HG03139 (cell line): Measurements from ENCODE around the gene CD79B.

Experiments
- ATAC-seq: cut with Tn5 transposase; IDR thresholded peaks from one replicate; pipeline ENCODE4 v1.9.1; 2021; ENCODE audit not compliant: unreplicated experiment

CD79B gene

DNA sequence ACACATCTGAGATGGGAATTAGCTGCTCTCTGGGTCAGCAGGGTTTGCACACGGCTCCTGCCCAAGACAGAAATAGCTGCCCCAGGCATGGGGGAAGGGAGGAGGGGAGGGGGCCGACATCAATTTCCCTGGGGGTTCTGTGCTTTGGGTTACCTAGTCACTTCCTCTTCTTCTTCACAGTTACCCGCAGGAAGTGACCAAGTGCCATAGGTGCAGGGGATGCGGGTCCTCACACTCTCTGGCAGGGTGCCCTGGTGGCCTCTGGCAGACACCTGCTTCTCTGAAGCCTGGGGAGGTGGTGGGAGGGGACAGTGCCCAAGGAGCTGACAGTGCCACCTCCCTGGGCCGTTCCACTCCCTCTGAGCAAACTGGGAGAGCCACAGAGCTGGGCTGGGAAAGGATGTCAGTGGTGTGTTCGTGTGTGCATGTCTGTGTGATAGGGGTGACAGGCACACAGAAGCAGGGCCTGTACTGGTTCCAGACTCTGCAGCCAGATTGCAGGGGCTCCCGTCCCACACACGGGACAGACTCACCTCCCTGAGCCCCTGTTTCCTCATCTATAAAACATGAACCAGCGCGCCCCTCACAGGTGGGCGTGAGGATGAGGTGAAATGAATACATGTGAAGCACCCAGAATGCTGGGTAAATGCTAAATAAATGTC is 22.4 kb upstream of the CD79B start:
- peak; percentile 63 for ATAC-seq

DNA sequence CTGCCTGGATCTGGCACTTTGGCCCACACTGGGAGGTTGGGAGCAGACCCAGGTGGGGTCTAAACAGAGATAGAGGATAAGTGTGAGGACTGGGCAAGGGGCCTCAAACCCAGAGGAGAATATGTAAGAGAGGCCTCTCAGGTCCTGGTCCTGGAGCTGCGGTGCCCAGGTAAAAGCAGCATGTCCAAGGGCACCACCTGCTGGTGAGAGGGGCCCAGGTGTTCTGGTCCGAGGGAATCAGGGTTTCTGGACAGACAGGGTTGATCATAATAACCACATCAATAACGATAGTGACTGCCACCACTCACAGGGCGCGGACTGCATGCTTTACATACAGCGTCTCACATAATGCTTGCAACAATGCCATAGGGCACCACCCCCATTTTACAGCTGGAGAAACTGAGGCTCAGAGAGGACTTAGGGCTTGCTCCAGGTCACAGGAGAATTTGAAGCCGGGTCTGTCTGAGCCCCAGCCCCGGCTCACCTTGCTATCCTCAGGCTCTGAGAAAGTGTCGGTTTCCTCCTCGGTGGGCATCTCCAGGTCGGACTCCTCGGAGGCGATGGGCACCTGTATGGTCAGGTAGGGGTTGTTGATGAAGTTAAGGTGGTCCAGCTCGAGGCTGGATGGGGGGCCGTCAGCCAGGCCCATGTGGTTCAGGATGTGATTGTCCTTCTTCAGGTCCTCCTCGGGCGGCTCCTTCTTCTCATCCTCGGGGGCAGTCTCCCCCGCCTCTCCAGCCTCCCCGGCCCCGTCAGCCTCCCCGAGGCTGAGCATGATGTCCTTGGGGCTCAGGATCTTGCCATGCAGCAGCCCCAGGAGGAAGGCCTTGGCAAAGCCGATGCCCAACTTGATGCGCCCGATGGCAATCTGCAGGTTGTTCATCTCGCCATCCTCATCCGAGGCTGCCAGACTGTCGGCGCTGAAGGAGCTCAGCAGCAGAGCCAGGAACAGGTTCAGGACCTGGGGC is 19.1 kb upstream of the CD79B start:
- no peak for ATAC-seq

DNA sequence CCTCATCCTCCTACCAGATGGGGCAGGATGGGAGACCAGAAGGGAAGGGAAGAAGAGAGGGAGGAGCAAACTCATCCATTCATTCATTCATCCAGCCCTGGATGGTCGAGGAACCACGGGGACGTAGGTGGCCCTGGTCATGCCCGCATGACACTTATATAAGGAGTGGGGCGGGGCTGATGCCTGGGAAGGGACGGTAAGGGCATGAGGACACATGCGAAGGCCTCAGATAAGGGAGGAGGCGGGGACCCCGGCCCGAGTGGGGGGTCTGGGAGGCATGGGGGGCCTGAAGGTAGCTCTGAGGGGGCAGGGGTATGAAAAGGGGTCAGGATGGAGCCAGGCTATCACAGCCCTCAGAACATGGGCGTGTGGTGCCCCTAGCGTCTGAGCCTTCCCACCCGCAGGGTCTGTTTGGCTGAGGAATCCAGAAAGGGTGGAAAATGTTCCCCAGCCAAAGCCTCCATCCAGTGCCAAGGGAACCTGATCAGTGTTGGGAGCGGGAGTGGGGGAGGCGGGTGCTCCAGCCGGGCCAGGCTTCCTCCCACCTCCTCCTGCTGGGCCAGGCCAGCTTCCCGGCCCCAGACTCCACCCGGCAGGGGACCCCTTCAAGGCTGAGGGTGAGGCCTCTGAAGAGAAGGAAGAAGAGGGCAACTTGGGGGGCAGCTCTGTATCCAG is 17.6 kb upstream of the CD79B start:
- ATAC-seq: no peak

DNA sequence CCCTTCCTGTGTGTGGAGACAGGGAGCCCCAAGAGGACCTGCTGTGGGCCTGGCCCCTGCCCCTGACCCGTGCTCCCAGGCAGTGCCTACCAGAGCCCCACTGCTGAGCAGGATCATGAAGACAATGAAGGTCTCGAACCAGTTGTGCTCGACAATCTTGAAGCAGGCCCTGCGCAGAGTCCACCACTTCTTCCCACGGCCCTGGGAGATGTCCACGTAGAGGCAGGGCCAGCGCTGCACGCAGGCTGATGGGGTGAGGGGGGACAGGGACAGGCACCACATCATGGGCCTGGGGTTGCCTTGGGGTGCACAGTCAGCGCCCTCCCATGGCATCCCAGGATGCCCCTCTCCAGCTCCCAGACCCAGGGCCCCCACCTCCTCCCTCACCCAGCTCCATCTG is 16.4 kb upstream of the CD79B start:
- no peak for ATAC-seq

DNA sequence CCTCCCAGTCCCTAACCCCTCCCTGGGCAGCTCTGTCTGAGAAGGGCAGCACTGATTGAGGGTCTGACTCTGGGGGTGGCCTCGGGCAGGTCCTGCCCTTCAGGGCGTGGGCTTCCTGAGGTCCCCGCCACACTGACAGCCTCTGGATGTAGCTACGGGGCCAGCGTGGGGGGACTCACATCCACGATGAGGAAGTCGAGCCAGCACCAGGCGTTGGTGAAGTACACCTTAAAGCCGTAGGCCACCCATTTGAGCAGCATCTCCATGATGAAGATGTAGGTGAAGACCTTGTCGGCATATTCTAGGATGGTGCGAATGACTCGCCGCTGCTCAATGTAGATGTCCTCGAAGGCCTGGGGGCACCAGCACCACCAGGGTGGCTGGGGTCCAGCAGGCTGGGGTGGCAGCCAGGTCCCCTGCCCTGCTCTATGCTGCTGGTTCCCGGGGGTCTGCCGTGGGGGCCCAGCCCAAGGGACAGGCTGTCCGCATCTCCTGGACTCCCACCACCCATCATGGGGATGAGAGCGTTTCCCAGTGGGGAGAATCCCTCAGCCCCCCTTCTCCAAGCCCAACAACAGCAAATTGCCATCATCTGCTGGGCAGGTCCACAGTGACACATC is 15.7 kb upstream of the CD79B start:
- ATAC-seq: no peak

DNA sequence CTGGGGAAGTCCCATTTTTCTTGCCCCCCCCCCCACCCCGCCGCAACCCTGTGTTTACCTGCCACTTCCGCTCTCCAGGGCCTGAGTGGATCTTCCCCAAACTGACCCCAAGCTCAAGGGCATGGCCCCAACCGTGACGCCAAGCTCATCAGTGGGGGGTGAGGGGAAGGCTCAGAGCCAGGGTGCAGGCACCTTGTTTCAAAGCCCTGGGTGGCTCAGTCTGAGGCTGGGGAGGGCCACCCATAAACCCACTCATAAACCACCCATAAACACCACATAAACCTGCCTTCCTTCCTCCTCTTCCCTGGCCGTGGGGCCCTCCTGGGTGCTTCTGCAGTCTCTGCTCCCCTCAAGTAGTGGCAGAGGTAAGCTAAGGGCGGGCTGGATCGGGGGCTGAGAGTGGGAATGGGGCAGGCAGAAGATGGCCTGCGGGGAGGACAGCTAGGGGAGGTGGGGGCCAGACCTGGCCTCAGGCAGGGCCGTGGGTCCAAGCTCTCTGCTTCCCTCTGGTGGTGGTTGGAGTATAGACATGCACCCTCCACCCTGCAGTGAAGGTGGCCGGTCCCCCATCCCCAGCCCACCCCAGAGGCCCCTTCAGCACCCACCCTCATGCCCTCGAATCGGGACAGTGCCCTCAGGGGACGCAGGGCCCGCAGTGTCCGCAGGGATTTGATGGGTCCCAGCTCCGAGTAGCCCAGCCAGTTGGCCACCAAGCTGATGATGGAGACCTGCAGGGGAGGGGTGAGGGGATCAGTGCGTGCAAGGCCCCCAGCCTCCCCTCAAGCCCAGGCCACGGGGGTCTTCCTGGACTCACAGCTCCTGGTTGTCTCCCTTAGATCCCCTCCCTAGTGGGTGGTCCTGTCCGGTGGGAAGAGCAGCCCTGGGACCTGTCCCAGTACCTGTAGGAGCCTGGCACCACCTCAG is 14.6 kb upstream of the CD79B start:
- ATAC-seq: peak; percentile 58

DNA sequence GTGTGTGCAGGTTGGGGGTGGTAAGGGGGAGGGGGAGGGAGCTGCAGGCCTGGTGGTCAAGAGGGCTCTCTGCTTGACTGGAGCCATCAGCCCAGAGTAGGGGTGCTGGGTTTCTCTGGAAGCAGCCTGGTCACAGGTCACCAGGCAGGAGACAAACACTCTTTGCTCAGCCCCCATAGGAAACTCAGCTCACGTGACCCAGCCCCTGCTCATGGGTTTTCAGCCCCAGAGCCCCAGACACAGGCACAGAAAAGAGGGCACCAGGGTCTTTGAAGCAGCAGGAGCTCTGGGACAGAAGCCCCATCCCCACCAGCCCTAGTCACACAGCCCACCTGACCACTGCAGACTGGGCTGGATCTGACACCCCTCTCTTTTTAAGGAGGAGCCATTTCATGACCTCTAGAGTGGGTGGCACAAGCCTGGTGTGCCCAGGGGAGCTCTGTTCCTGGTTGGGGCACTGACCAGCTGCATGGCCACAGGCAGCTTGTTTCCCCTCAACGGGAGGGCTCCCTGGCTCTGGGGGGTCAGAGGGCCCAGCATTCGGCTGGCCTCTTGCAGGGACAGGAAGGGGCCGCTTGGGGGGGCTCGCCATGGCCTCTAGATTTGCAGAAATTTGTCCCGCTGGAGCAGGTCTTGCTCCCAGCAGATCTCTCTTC is 13.8 kb upstream of the CD79B start:
- no peak for ATAC-seq

DNA sequence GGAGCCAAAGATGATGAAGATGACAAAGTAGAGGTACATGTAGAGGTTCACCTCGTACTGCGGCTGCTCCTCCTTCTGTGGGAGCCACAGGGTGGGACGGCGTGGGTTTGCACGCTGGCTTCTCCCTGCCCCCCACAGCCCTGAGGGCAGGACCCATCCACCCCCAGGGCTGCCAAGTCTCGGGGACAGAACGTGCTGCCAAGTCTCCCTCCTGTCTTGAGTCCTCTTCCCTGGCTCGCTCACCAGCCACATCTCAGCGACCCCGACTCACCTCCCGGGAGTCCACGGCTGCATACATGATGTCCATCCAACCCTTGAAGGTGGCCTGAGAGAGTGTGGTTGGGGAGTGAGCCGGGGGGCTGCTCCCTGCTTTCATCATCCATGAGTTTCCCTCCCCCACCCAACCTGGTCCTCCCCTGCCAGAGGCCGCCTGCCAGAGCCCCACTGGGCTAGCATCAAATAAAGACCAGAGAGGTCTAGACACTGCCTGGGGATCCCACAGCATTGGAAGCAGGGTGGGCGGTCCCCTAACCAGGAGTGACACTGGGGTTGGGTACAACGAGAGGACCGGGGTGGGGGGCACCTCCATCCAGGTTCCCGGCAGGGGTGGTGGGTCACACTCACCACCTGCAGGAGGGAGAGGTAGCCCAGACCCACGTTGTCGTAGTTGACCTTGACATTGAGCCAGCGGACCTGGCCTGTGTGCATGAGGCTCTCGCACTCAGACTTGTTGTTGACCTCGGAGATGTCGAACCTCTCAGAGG is 12.8 kb upstream of the CD79B start:
- no peak for ATAC-seq

DNA sequence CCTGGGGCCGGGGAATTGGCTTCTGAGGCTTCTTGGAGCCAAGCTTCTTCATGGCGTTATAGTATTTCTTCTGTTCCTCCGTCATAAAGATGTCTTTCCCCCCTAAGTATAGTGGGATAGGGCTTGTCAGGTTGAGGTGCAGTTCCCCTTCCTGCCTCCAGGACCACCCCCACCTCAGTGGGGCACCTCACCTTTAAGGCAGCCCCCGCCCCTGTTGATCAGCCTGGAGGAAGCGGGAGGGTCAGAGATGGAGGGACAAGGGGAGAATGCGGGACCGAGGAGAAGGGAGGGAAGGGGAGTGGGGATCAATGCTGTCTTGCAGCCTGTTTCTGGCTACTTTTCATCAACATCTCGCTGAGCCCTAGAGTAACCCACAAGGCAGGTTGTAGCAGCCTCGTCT is 11.6 kb upstream of the CD79B start:
- ATAC-seq: no peak

DNA sequence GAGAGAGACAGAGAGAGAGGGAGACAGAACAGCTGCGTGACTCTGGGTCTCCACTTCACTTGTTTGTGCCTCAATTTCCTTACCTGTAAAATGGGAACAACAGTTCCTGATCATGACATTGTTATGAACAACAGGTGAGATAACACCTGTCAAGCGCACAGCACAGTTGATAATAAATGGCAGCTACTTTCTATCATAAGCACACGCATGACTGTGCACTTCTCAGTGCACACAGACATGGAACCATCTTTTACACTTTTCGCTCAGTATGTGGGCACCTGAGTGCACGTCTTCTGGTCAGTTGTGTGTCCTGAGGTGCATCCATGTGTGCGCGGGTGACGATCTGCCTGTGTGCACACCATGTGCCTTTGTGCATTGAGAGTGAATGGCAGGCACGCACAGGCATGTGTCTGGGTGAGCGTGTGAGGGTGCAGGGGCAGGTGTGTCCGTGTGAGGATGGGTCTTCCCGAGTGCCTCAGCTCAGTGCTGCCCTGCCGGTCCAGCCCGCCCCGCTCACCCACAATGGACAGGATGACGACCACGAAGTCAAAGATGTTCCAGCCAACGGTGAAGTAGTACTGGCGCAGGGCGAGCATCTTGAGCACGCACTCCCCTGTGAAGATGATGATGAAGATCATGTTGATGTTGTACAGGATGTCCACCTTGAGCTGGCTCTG is 10.3 kb upstream of the CD79B start:
- ATAC-seq: no peak

DNA sequence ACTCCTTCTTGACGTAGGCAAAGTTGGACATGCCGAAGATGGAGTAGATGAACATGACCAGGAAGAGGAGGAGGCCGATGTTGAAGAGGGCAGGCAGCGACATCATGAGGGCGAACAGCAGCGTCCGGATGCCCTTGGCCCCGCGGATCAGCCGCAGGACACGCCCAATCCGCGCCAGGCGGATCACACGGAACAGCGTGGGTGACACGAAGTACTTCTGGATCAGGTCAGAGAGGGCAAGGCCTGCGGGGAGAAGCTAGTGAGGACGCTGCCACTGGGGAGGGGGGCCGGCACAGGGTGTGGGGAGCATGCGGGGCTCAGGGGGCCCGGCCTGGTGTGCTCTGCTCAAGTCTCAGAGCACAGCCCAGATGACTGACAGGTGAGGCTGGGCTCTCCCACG is 9.6 kb upstream of the CD79B start:
- ATAC-seq: no peak

DNA sequence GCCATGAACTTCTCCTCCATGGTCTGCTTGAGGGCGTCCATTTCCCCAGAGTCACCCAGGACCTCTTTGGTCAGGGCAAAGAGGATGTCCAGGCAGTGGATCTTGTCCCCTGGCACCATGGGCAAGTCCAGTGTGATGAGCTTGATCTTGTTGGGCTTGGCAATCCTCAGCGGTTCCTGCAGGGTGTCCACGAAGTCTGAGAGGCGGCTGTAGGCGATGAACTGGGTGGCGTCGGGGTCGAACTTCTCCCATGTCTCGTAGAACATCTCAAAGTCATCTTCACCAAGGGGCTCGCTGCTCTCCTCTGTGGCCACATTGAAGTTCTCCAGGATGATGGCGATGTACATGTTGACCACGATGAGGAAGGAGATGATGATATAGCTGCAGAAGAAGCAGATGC is 9.0 kb upstream of the CD79B start:
- no peak for ATAC-seq

DNA sequence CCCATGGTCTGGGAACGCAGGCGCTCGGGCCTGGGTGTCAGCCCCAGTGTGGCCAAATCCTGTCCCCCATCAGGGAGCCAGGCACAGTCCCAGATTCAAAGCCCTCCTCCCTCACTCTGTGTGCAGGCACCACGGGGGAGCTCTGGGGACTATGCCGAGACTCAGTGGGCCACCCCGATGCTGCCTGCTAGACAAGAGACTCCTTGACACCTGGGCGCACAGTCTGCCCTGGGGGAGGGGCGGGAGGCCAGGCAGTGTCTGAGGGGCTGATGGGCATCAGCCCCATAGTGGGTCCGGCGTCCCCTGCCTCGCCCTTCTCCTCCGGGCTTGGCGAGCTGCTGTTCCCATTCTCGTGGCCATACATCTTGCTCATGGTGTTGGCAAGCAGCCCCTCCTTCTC is 8.5 kb upstream of the CD79B start:
- ATAC-seq: no peak

DNA sequence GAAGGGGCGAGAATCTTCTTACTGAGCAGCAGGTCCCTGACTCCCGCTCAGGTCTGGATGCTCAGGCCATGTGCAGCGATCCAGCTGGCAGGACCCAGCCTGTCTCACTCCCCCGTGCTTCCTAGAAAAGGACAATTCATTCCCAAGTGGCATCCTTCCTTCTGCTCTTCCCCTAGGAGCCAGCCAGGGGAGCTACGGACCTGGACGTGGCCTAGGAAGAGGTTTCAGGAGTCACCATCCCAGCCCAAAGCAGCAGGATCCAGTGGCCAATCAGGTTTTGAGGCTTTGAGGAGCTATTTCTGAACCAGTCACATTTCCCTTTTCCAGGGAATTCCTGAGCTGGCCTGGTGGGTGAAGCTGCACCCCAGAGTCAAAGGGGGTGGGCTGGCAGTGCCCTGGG is 7.8 kb upstream of the CD79B start:
- ATAC-seq: no peak

DNA sequence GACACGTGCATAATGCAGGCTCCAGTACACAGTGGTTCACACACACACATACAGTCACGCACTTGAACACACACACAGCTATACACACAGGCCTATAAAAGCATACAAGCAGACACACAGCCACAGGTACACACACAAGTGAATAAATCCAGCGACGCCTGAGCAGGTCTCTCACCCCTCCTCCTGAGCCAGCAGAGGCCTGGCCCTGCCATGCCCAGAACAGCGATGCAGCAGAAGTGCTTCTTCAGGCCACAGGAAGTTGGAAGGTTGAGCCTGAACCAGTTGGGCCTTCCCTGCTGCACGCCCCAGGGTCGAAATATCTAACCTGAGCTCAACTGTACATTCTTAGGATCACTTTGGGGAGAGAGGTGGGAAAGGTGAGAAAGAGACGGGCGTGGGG is 7.3 kb upstream of the CD79B start:
- ATAC-seq: no peak

DNA sequence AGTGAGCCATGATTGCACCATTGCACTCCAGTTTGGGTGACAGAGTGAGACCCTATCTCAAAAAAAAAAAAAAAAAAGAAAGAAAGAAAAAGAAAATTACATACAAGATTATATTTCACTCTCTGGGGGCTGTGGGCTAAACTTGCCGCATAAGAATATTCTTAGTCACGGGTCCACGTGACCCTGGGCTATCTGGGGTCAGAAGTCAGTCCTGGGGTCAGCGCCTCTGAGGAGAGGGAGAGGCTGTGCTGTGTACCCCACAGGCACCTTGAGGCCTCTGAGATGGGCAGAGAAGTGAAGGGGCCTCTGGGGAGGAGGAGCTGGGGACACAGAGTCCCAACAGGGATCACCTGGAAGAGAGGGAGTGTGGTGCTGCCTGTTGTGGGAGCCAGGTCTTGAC is 5.8 kb upstream of the CD79B start:
- ATAC-seq: no peak

DNA sequence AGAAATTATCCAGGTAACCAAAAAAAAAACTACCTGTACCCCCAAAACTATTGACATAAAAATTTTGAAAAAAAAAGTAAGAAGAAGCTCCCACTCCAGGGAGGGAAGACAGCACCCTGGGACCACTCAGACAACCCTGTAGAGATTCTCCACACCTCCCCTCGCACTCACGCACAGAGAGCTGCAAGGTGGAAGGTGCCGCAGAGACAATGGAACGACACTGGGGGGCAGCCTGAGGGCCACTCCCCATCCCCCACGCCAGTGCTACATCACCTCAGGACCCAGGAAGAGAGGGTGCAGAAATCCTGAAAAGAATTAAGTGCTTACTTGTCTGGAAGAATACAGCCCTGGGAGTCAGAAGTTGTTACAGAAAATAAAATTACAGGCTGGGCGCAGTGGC is 5.2 kb upstream of the CD79B start:
- no peak for ATAC-seq
